Inflammatory macrophage treated with lipopolysaccharide for 4 hours (primary cell): Measurements from ENCODE around the gene MCM8.

Experiments
- DNase-seq: peaks from one replicate; pipeline ENCODE4 v3.0.0-alpha.2; 2020

Gene MCM8

GRCh38 chr20:6045566-6045965, 95.1 kb downstream of the MCM8 start:
- no peak for DNase-seq

- DNase-seq: no peak
These were observed 96.0 kb downstream of the MCM8 start for GRCh38 chr20:6046432-6046831.

- no peak for DNase-seq
These were observed 97.9 kb downstream of the MCM8 start for GRCh38 chr20:6048391-6048790.
